HFF-Myc (cell line): ENCODE results near the gene TFB2M.
A peak's percentile ranks its signal among the peaks of the same experiment; 100 is the strongest.
"Not testable (repeated sequence)": the region's sequence is repeated elsewhere in the genome, so short reads cannot be mapped to it uniquely, and the experiment has no call there.

Source experiments
- DNase-seq: peaks from one replicate; pipeline ENCODE4 v3.0.0-alpha.2; 2011; ENCODE audit warnings: low read depth; ENCODE audit errors: extremely low read depth
- H3K4me3 ChIP-seq: replicated peaks from 2 replicates; pipeline ENCODE4 v1.5.1; 2011; ENCODE audit warnings: low read depth, mild to moderate bottlenecking, control low read depth, low read length
- TF ChIP-seq, protein P1 (sequence below): IDR thresholded peaks from 2 replicates; pipeline ENCODE4 v1.5.1; 2012; ENCODE audit warnings: mild to moderate bottlenecking, low read depth, low read length, control low read depth; ENCODE audit errors: missing control alignments

TFB2M gene

DNA sequence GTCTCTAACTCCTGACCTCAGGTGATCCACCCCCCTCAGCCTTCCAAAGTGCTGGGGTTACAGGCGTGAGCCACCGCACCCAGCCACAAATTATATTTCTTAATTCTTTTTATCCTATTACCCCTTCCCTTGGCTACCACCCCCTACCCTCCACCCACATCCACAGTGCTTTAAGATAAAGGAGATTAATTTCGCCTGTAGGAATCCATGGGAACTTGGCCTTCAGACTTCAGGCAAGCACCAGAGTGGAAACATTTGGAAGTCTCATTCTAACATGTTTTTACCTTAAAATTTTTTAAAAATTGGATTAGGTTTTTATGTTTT is 10.6 kb upstream of the TFB2M start:
- no peak overlapping the region for H3K4me3 ChIP-seq
- TF ChIP-seq, protein P1, sequence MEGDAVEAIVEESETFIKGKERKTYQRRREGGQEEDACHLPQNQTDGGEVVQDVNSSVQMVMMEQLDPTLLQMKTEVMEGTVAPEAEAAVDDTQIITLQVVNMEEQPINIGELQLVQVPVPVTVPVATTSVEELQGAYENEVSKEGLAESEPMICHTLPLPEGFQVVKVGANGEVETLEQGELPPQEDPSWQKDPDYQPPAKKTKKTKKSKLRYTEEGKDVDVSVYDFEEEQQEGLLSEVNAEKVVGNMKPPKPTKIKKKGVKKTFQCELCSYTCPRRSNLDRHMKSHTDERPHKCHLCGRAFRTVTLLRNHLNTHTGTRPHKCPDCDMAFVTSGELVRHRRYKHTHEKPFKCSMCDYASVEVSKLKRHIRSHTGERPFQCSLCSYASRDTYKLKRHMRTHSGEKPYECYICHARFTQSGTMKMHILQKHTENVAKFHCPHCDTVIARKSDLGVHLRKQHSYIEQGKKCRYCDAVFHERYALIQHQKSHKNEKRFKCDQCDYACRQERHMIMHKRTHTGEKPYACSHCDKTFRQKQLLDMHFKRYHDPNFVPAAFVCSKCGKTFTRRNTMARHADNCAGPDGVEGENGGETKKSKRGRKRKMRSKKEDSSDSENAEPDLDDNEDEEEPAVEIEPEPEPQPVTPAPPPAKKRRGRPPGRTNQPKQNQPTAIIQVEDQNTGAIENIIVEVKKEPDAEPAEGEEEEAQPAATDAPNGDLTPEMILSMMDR: no peak
- DNase-seq: no peak

GRCh38 chr1:246573491-246573890 is 7.4 kb upstream of the TFB2M start:
- no peak overlapping the region for H3K4me3 ChIP-seq
- DNase-seq: no peak
- TF ChIP-seq, protein P1: no peak

GRCh38 chr1:246572785-246573184 is 6.7 kb upstream of the TFB2M start:
- no peak for DNase-seq
- TF ChIP-seq, protein P1: no peak
- H3K4me3 ChIP-seq: no peak overlapping the region

- no peak overlapping the region for H3K4me3 ChIP-seq
- TF ChIP-seq, protein P1: no peak
- DNase-seq: no peak
These were observed 5.9 kb upstream of the TFB2M start for GRCh38 chr1:246571953-246572352.

DNA sequence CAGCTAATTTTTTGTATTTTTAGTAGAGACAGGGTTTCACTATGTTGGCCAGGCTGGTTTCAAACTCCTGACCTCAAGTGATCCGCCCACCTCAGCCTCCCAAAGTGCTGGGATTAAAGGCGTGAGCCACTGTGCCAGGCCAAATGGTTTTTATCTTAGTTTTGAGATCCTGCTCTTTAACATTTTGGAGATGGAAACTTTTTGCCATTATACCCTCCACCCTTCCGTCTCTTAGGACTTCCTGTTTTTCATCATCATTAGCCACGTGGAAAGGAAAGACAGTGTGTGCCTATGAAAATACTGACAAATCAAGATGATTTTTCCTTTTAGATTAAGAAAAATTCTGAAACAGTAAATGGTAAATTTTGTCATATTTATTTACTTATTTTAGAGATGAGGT is 5.2 kb upstream of the TFB2M start:
- not testable (repeated sequence) for H3K4me3 ChIP-seq, DNase-seq

DNA sequence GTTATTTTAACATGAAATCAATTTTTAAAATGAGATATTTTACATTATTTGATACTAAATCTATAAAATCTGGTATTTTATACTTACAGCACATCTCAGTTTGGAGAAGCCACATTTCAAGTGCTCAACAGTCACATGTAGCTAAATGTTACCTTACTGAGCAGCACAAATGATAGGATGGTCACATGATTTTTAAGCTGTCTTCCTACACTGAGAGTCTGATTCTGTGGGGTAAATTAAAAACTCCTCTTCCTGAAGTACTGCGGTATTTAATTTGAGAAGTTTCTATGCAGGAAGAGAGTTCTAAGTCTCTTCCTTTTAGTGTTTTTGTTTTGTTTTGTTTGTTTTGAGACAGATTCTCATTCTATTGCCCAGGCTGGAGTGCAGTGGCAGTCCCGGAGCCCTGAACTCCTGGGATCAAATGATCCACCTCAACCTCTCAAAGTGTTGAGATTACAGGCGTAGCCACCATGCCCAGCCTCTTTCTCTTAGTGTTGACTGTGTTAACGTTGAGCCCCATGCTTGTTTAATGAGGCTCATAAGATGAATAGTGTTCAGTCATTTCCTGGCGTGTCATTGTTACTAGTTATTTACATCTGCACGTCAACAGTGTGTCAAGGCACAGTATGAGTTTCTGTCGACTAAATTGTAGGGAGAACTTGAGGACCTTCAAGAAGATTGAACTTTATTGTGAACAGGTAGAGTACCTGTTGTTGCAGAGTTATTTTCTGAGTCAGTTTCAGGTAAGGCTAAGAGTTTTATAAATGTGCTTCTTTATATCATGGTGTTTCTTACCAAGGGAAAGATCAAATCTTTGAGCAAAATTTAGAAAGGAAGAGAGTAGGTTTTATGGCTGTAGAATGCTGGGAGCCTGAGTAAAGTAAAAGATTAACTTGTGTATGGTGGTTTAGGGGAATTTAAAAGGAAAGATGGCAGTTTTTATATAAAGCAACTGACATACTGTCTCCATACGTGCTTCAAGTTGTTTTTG is 3.5 kb upstream of the TFB2M start:
- H3K4me3 ChIP-seq: no peak overlapping the region
- TF ChIP-seq, protein P1: no peak
- no peak for DNase-seq

- DNase-seq: no peak
- peak overlapping the region; percentile 99 for H3K4me3 ChIP-seq
- TF ChIP-seq, protein P1: no peak
These were observed 1.7 kb upstream of the TFB2M start for GRCh38 chr1:246567646-246568235.
